ENCODE results near the gene IRAK1.

DNA sequence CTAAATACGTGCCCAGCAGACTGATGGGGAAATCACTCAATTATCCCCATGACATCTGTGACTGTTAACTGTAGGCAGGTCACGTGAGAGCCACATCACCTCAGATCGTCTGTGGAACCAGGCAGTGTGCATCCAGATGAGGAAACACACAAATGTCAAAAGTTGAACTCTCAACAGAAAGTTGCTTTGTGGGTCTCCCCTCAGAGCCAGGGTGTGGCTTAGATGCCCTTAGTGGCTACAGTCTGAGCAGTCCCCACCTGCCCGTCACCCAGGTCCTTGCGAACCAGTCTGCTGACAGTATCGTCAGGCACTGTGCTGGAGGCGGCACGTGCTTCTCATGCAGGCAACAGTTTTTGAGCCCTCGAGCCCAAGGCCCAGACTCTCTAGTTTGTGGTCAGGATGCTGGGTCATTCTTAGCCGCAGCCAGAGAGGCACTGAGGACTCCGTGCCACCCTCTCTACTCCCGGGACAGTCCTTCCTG is 36.3 kb downstream of the IRAK1 start:
- TF ChIP-seq POLR2A (IDR thresholded peaks at IDR 0.05) (no peak), CTCF (IDR thresholded peaks at IDR 0.05) (no peak)
